Keratinocyte (primary cell): ENCODE data around the gene AP3S1.

ENCODE experiments used
- CTCF ChIP-seq, 3 experiments: IDR thresholded peaks in 1 of 3; conservative IDR thresholded peaks in 1 of 3; optimal IDR thresholded peaks in 1 of 3; 2 replicates in 2 of 3; 3 replicates in 1 of 3; pipeline versions ENCODE3 to v1.5.1; 2011; ENCODE audit warnings: low read length in 3 of 3, mild to moderate bottlenecking in 3 of 3, moderate library complexity in 2 of 3, control low read depth in 1 of 3, inconsistent platforms in 1 of 3; ENCODE audit not compliant: insufficient read depth in 2 of 3; ENCODE audit errors: extremely low read depth in 1 of 3
- EZH2 ChIP-seq: IDR thresholded peaks from one replicate; pipeline ENCODE4 v1.6.1; 2012; ENCODE audit warnings: inconsistent platforms, mild to moderate bottlenecking, low read length, moderate library complexity

GRCh38 chr5:115800108-115800507 is 41.6 kb upstream of the AP3S1 start:
- TF ChIP-seq CTCF (optimal IDR thresholded peaks at IDR 0.05 in 1 of 3, IDR thresholded peaks at IDR 0.05 in 1 of 3, conservative IDR thresholded peaks at IDR 0.05 in 1 of 3; ENCODE audit: extremely low read depth in 1 of 3, insufficient read depth in 2 of 3, low read length in 3 of 3) (no peak), EZH2 (no peak)
